Measurements from ENCODE around the gene CAPN13. TPM values are rescaled to one million over a fixed set of nuclear protein-coding genes. Genes with fewer than 3 reads are reported as not detected.

The CAPN13 gene
- total RNA-seq, 2 experiments from 2014 or later, result not detected

DNA sequence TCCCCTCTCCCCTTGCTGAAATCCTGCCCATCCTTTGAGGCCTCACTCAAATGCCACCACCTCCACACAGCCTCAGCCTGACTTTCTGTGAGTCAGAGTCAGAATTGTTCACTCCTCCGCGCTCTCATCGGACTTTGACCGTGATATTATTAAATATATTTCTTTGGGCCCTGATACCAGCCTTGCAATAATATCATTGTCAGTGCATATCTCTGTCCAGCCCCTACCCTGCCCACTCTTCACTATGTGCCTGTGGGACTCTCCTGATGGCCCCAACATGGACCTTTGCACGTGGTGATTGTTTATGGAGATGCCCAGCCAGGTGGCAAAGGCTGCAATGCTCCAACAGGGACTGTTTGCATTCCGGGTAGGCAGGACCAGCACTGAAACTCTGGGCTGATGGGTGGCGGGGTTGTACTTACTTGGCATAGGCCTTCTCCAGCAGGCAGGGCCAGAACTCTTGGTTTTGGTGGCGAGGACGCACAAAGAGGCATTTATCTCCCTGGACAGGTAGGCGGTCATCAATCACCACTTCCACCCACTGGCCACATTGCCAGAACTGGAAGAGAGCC is 37.3 kb downstream of the CAPN13 start:
- intact Hi-C loops (cut with micrococcal nuclease), result no loop called here
- POLR2A ChIA-PET, result no interaction called here
- Mint-ChIP-seq H3K4me1 (ENCODE audit: low read depth) (no peaks in the 10 kb centered on the region), H3K27me3 (peaks cover 3% of the 10 kb centered on the region), H3K27ac (no peak overlapping the region), H3K36me3 (ENCODE audit: low read depth) (no peaks in the 10 kb centered on the region), H3K4me3 (no peak overlapping the region), H3K9me3 (no peaks in the 10 kb centered on the region)
- CTCF ChIA-PET, result no interaction called here
- TF ChIP-seq, protein P1, sequence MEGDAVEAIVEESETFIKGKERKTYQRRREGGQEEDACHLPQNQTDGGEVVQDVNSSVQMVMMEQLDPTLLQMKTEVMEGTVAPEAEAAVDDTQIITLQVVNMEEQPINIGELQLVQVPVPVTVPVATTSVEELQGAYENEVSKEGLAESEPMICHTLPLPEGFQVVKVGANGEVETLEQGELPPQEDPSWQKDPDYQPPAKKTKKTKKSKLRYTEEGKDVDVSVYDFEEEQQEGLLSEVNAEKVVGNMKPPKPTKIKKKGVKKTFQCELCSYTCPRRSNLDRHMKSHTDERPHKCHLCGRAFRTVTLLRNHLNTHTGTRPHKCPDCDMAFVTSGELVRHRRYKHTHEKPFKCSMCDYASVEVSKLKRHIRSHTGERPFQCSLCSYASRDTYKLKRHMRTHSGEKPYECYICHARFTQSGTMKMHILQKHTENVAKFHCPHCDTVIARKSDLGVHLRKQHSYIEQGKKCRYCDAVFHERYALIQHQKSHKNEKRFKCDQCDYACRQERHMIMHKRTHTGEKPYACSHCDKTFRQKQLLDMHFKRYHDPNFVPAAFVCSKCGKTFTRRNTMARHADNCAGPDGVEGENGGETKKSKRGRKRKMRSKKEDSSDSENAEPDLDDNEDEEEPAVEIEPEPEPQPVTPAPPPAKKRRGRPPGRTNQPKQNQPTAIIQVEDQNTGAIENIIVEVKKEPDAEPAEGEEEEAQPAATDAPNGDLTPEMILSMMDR (IDR thresholded peaks at IDR 0.05), result no peak
- DNase-seq, result no peak
- no peak for ATAC-seq

DNA sequence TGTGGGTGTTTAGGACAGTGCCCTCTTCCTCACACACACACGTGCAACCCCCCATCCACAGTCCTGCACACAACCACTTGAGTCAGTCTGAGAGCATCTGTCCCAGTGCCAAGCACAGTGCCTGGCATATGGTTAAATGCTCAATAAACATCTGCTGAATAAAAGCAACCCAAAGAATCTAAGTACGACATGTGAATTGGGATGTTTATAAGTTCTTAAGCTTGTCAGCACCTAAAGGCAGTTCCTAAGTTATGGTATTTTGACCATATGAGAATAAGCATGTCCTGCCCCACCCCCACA is 37.8 kb downstream of the CAPN13 start:
- TF ChIP-seq, protein P1 (IDR thresholded peaks at IDR 0.05), result no peak
- no peak for DNase-seq
- Mint-ChIP-seq H3K27ac (no peak overlapping the region), H3K9me3 (no peaks in the 10 kb centered on the region), H3K4me1 (ENCODE audit: low read depth) (no peaks in the 10 kb centered on the region), H3K4me3 (no peak overlapping the region), H3K27me3 (peaks cover 3% of the 10 kb centered on the region), H3K36me3 (ENCODE audit: low read depth) (no peaks in the 10 kb centered on the region)
- no peak for ATAC-seq
- intact Hi-C loops (cut with micrococcal nuclease), result no loop called here
- ChIA-PET POLR2A (no interaction called here), CTCF (no interaction called here)

DNA sequence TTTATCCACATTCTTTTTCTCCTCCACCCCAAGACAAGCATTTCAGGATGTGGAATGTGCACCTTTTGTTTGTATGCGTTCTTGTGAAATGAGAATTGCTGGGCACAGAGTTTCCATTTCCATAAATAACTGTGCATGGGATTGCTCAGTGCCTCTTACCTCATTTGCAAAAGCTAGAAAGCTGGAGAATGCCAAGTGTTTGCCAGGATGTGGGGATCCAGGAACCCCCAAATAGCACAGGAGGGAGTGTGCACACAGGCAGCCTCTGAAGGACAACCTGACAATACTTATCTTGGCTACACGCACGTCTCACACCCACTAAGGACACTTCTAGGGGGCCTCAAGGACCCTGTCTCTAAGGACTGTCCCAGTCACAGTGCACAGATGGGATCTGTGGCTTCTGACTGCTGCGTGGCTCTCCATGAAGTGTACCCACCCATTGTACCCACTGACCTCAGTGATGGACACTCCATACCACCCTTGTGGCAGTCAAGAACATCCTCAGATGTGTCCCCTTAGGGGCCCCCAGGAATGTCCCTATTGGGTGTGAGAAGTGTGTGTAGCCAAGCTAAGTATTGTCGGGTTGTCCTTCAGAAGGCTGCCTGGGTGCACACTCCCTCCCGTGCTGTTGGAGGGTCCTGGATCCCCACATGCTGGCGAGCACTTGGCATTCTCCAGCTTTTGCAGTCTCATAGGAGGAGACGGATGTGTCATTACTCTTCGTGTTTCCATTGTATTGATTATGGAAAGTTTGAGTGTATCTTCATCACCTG is 38.4 kb downstream of the CAPN13 start:
- Mint-ChIP-seq H3K4me1 (ENCODE audit: low read depth) (no peaks in the 10 kb centered on the region), H3K27me3 (peaks cover 3% of the 10 kb centered on the region), H3K36me3 (ENCODE audit: low read depth) (no peaks in the 10 kb centered on the region), H3K27ac (no peak overlapping the region), H3K4me3 (no peak overlapping the region), H3K9me3 (no peaks in the 10 kb centered on the region)
- TF ChIP-seq, protein P1 (IDR thresholded peaks at IDR 0.05), result no peak
- no peak for ATAC-seq
- POLR2A ChIA-PET, result no interaction called here
- CTCF ChIA-PET, result no interaction called here
- intact Hi-C loops (cut with micrococcal nuclease), result no loop called here
- no peak for DNase-seq

DNA sequence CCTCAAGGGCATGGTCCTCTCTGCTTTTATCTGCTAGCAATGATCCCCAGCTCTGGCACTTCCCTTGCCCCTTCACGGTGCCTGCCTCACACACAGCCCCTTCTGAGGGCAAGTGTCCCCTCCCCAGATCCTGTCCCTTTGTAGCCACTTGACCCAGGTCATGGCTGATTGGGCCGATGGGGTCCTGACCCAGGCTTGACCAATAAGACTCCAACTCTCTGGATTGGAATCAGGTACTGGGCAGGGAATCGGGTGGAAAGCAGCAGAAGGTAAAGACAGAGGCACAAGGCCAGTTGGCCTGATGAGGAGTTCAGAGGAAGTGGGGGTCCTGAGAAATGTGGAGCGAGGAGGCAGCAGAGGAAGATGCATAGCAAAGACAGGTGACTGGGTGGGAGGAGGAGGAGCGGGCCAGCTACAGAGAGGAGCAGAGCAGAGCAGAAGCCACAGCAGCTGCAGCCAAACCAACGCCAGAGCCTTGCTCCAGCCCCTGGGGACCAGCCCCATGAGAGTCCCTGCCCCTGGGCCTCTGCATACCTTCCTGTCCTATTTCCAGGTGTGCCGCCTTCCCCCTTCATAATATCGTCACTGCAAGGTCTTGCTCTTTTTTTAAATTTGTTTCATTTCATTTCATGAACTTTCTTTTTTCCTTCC is 39.1 kb downstream of the CAPN13 start:
- ATAC-seq (no peak), DNase-seq (no peak)
- H3K27me3 Mint-ChIP-seq, result peaks cover 3% of the 10 kb centered on the region
- no peaks in the 10 kb centered on the region for H3K4me1 Mint-ChIP-seq (ENCODE audit: low read depth)
- CTCF ChIA-PET, result no interaction called here
- H3K4me3 Mint-ChIP-seq, result no peak overlapping the region
- TF ChIP-seq, protein P1 (IDR thresholded peaks at IDR 0.05), result no peak
- no peaks in the 10 kb centered on the region for H3K9me3 Mint-ChIP-seq
- POLR2A ChIA-PET, result interaction anchor here (0.6 kb wide), 1 partner anchor 118 kb away, joined by 3 read pairs; no protein-coding TSS in a partner anchor
- no peak overlapping the region for H3K27ac Mint-ChIP-seq
- intact Hi-C loops (cut with micrococcal nuclease), result no loop called here
- no peaks in the 10 kb centered on the region for H3K36me3 Mint-ChIP-seq (ENCODE audit: low read depth)

DNA sequence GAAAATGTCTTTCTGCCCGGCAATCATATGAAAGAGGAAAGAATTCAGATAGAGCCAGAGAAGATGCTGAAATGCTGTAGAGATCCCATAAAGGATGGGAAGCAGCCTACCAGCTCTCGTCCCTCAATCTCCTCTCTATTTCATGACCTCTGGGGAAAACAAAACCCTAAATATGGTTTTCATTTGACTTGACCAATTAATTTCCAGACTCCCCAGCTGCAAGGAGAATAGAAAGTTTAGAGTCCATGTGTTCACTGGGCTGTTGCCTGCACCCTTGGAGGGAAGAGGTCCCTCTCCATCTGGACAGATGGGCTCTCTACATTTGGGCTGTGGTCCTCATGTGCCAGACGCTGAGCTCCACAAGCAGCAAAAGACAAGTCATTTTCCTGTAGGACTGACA is 40.6 kb downstream of the CAPN13 start:
- H3K9me3 Mint-ChIP-seq, result no peaks in the 10 kb centered on the region
- no peaks in the 10 kb centered on the region for H3K4me1 Mint-ChIP-seq (ENCODE audit: low read depth)
- POLR2A ChIA-PET, result no interaction called here
- H3K36me3 Mint-ChIP-seq (ENCODE audit: low read depth), result no peaks in the 10 kb centered on the region
- H3K27ac Mint-ChIP-seq, result no peak overlapping the region
- peaks cover 2% of the 10 kb centered on the region for H3K27me3 Mint-ChIP-seq
- H3K4me3 Mint-ChIP-seq, result no peak overlapping the region
- ATAC-seq (no peak), DNase-seq (no peak)
- CTCF ChIA-PET, result interaction anchor here (0.8 kb wide), 1 partner anchor 55 kb away, joined by 3 read pairs; no protein-coding TSS in a partner anchor
- TF ChIP-seq, protein P1 (IDR thresholded peaks at IDR 0.05), result no peak
- intact Hi-C loops (cut with micrococcal nuclease), result no loop called here
